IPS DF 6.9 (cell line): Measurements from ENCODE around the gene ARSI.

Experiments
- DNase-seq: peaks from one replicate; pipeline ENCODE4 v3.0.0-alpha.2; 2013; ENCODE audit warnings: low read depth, low spot score
- H3K27ac ChIP-seq: one replicate; pipeline ENCODE4 v1.5.1; 2013; ENCODE audit warnings: low read length, control low read depth
- H3K27me3 ChIP-seq: 2 replicates; pipeline ENCODE4 v1.6.1; 2013; ENCODE audit warnings: mild to moderate bottlenecking, low read length; ENCODE audit not compliant: control insufficient read depth, insufficient read depth
- H3K36me3 ChIP-seq: 2 replicates; pipeline ENCODE4 v1.6.1; 2013; ENCODE audit warnings: low read length; ENCODE audit not compliant: control insufficient read depth, insufficient read depth
- H3K4me1 ChIP-seq: 2 replicates; pipeline ENCODE4 v1.6.1; 2013; ENCODE audit warnings: low read length; ENCODE audit not compliant: control insufficient read depth, insufficient read depth
- H3K4me3 ChIP-seq: 2 replicates; pipeline ENCODE4 v1.5.1; 2013; ENCODE audit warnings: mild to moderate bottlenecking, low read length
- H3K9me3 ChIP-seq: 2 replicates; pipeline ENCODE4 v1.6.1; 2013; ENCODE audit warnings: low read length, inconsistent platforms; ENCODE audit not compliant: control insufficient read depth, insufficient read depth
- WGBS: extraction: QIAGEN DNeasy Blood & Tissue Kit; methylation state at CpG from one replicate; pipeline ENCODE4 v1.1.7; 2013; ENCODE audit warnings: mixed read lengths, missing lambda C conversion rate; ENCODE audit not compliant: insufficient read length, insufficient coverage; 5-methylcytosine and 5-hydroxymethylcytosine counted together

The ARSI gene

DNA sequence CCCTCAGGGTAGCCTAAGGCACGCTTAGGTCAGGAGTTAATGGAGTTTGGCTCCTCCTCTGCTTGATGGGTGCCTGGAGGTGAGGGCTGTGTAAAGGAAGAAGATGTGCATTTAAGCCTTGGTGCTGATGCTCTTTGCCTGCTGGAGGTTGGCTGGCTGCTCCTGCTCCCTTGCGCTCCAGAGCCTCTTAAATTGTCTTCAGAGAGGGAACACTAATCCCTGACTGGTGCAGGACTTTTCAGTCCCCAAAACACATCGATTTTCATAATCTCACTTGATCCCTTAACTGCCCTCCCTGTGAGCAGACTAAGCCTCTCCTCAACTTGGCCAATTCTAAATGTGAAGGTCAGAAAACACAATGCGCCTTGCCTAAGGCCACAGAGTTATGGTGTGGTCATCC is 38.6 kb upstream of the ARSI start:
- H3K27me3 ChIP-seq: no peaks in the 10 kb centered on the region
- WGBS: no CpG with 5 or more reads among the region's 4 CpGs
- H3K36me3 ChIP-seq: no peaks in the 10 kb centered on the region
- no peak overlapping the region for H3K4me3 ChIP-seq
- DNase-seq: no peak
- H3K9me3 ChIP-seq: no peaks in the 10 kb centered on the region
- no peak overlapping the region for H3K27ac ChIP-seq
- H3K4me1 ChIP-seq: no peaks in the 10 kb centered on the region

DNA sequence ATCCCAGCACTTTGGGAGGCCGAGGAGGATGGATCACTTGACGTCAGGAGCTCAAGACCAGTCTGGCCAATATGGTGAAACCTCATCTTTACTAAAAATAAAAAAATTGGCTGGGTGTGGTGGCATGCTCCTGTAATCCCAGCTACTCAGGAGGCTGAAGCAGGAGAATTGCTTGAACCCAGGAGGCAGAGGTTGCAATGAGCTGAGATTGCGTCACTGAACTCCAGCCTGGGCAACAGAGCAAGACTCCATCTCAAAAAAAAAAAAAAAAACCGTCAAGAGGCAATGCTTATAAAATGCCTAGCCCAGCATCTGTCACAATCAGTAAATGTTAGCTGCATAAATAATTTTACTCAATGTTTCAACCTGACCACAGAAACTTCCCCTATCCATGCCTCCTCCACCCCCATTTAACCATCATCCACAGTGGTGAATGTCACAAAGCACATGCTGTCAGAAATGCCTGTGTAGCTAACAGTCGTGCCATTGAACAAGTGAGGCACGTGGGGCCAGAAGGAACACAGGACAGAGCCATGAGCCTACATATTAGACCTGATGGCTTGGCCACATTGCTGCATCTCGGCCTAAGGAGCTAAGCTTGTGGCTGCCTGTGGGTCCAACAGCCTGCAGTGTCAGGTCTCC is 38.0 kb upstream of the ARSI start:
- Histone ChIP-seq H3K4me1 (no peaks in the 10 kb centered on the region), H3K9me3 (no peaks in the 10 kb centered on the region), H3K4me3 (no peak overlapping the region), H3K36me3 (no peaks in the 10 kb centered on the region), H3K27me3 (no peaks in the 10 kb centered on the region), H3K27ac (no peak overlapping the region)
- WGBS: no CpG with 5 or more reads among the region's 7 CpGs
- no peak for DNase-seq

DNA sequence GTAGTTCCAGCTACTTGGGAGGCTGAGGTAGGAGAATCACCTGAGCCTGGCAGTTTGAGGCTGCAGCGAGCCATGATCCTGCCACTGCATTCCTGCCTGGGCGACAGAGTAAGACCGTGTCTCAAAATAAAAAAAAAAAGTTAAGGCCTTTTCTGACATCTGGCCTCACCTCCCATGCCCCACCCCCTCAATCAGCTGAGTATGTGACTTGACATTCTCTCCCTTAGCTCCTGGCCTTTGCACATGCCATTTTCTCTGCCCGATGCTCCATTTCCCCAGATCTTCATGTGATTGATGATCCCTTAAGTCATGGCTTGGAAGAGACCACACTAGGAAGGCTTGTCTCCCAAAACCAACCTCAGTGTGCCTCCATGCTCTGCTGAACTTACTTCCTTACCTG is 37.1 kb upstream of the ARSI start:
- H3K4me1 ChIP-seq: no peaks in the 10 kb centered on the region
- H3K27me3 ChIP-seq: no peaks in the 10 kb centered on the region
- H3K36me3 ChIP-seq: no peaks in the 10 kb centered on the region
- no peak overlapping the region for H3K4me3 ChIP-seq
- no peaks in the 10 kb centered on the region for H3K9me3 ChIP-seq
- H3K27ac ChIP-seq: no peak overlapping the region
- DNase-seq: no peak
- no CpG with 5 or more reads among the region's 4 CpGs for WGBS

DNA sequence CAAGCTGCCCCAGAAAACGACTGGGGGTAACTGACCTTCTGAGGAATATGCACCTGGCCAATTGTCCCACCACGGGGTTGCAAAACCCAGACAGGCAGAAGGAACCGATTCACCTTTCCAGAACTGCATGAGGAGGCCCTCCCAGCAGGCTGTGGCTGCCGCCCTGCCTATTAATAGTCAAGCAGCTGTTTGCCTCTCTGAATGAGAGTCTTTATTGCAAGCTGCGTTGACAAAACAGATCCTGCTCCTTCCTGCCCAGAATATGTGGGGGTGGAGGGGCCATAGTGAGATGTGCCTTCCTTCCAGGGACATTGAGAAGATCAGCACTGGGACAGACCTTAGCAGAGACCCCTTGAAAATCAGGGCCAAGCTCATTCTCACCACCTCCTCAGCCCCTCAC is 36.5 kb upstream of the ARSI start:
- no peaks in the 10 kb centered on the region for H3K4me1 ChIP-seq
- H3K27ac ChIP-seq: no peak overlapping the region
- H3K4me3 ChIP-seq: no peak overlapping the region
- no peaks in the 10 kb centered on the region for H3K27me3 ChIP-seq
- no peaks in the 10 kb centered on the region for H3K9me3 ChIP-seq
- no CpG with 5 or more reads among the region's 5 CpGs for WGBS
- DNase-seq: no peak
- H3K36me3 ChIP-seq: no peaks in the 10 kb centered on the region

DNA sequence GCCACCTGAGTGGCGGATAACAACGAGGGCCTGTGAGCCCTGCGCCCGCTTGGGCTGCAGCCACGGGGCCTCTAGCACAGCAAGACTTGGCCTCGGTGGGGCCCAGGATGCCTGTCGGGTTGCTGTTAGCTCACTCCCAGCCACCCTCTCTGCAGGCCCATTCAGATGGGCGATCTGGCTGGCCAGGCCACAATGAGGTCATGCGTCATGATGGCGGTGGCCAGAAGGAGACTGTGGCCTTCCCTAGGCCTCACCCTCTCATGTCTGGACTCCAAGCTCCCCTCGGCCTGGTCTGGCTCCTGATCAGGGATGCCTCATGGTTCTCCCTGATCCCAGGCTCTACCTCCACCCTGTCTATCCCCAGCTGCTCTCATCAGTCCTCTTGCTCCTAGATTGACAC is 35.8 kb upstream of the ARSI start:
- Histone ChIP-seq H3K4me3 (no peak overlapping the region), H3K4me1 (no peaks in the 10 kb centered on the region), H3K27me3 (no peaks in the 10 kb centered on the region), H3K9me3 (no peaks in the 10 kb centered on the region), H3K36me3 (no peaks in the 10 kb centered on the region), H3K27ac (no peak overlapping the region)
- no CpG with 5 or more reads among the region's 11 CpGs for WGBS
- no peak for DNase-seq

DNA sequence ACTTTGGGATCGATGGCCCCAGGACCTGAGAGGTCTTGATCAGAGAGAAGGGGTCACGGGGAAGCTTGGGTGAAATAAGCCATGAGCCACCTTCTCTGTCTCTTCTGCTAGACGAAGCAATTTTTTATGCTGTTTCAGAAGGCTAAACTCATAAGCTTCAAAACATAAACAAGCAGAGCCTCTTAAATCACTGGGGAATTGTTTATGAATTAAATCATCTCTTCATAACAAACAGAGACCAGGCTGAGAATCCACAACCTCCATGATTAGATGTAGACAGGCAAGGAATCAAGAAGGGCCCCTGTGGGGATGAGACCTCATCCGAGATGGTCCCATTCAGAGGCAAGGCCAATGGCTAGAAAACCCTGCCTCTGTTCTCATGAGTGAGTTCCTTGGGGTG is 33.1 kb upstream of the ARSI start:
- Histone ChIP-seq H3K36me3 (no peaks in the 10 kb centered on the region), H3K27ac (no peak overlapping the region), H3K4me3 (no peak overlapping the region), H3K4me1 (no peaks in the 10 kb centered on the region), H3K9me3 (no peaks in the 10 kb centered on the region), H3K27me3 (no peaks in the 10 kb centered on the region)
- DNase-seq: no peak
- WGBS: no CpG with 5 or more reads among the region's 4 CpGs

DNA sequence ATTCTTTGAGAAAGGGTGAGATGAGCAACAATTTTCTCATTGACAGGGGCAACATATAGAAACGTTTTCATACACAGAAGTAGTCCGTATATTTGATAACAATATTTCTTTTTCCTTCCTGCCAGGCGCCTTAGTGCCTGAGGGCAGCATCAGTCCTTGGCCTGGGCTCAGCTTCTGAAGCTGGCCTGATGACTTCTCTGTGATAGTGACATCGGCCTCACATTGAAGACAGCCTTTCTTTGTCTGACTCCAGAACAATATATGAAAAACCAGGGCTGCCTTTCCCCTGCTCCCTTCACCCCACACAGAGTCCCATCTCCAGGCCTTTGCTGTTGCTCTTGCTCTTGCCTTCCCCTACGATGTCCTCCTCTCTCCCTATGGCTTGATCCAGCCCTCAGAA is 30.7 kb upstream of the ARSI start:
- no peaks in the 10 kb centered on the region for H3K4me1 ChIP-seq
- no peaks in the 10 kb centered on the region for H3K36me3 ChIP-seq
- H3K27ac ChIP-seq: no peak overlapping the region
- H3K4me3 ChIP-seq: no peak overlapping the region
- no peaks in the 10 kb centered on the region for H3K27me3 ChIP-seq
- WGBS: no CpG with 5 or more reads among the region's 5 CpGs
- DNase-seq: no peak
- no peaks in the 10 kb centered on the region for H3K9me3 ChIP-seq

DNA sequence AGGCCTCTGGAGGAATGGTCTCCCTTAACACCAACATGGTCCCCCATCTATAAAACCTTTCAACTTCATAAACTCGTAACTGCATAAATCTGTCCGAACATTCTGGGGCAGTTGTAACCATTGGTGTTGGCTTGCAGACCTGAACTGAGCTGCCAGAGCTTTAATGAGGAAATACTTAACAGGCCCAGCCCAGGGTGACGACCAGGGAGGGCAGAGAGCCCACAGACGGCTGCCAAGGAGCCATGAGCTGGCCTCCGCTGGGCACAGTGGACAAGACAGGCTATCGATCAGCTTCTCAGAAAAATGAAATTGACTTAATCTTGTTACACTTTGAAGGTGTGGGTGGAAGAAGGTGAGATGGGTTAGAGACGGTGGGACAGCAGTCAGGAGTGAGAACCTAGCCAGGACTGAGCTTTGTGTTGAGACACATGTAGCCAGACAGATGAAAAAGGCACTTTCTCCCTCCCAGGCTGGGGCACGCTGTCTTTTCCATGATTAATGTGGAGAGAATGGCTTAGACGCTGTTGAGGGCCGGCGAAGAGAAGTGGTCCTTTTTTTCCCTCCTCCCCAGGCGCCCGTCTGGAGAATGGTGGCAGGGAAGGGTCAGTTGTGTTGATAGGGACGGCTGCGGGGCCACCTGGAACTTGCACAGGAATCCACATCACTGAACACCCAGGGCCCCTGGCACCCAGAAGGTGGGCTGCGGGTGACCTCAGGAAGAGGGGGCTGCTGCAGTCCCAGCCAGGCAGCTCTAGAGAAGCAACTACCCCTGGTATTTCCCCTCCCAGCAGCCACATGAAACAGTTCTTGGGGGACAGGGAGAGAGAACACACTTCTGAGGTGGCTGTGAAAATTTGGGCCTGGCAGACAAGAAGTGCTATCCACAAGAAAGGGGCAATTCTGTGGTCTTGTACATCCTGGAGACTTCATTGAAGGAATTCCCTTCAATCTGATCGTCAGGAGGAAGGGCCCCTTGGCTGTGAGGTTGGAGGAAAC is 27.5 kb upstream of the ARSI start:
- no peak overlapping the region for H3K27ac ChIP-seq
- no CpG with 5 or more reads among the region's 17 CpGs for WGBS
- H3K27me3 ChIP-seq: no peaks in the 10 kb centered on the region
- DNase-seq: no peak
- H3K4me1 ChIP-seq: no peaks in the 10 kb centered on the region
- H3K4me3 ChIP-seq: no peak overlapping the region
- no peaks in the 10 kb centered on the region for H3K36me3 ChIP-seq
- no peaks in the 10 kb centered on the region for H3K9me3 ChIP-seq

DNA sequence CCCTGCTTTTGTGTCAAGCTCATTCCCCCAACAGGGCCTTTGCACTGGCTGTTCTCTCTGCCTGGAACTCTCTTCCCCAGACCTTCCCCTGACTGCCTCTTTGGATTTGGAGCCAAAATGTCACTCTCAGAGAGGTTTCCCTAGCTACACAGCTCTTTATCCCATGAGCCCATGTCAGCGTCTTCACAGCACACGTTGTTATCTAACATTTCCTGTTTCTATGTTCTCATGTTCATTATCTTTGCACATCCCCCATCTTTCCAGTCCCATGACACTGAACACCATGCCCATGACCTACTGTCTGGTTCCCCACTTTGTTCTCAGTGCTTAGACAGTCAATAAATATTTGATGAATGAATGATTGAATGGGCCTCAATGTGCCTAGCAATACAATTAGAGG is 26.3 kb upstream of the ARSI start:
- Histone ChIP-seq H3K36me3 (no peaks in the 10 kb centered on the region), H3K9me3 (no peaks in the 10 kb centered on the region), H3K27me3 (no peaks in the 10 kb centered on the region), H3K4me3 (no peak overlapping the region), H3K4me1 (no peaks in the 10 kb centered on the region), H3K27ac (no peak overlapping the region)
- DNase-seq: no peak
- no CpG with 5 or more reads among the region's 2 CpGs for WGBS

DNA sequence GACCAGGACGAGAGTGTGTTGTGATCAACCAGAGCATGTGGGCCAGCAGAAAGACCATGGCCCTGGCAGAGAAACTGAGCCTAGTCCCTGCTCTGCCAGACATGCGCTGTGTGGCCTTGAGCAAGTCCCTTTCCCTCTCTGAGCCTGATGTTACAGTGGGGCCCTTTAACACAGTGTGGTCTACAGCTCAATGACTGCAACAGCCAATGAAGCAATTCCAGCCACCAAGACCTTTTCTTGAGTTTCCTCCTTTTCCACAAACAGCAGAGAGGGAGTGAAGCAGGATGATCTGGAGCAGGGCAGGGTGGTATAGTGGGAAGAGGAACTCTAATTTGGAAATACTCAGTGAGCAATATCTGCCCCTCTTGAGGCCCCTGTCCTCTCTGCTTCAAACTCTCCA is 25.8 kb upstream of the ARSI start:
- no peaks in the 10 kb centered on the region for H3K36me3 ChIP-seq
- no peaks in the 10 kb centered on the region for H3K9me3 ChIP-seq
- no peaks in the 10 kb centered on the region for H3K4me1 ChIP-seq
- no CpG with 5 or more reads among the region's 2 CpGs for WGBS
- no peak overlapping the region for H3K27ac ChIP-seq
- H3K27me3 ChIP-seq: no peaks in the 10 kb centered on the region
- H3K4me3 ChIP-seq: no peak overlapping the region
- no peak for DNase-seq
